ENCODE results near the gene GNAO1. TPM values are rescaled to one million over a fixed set of nuclear protein-coding genes. Genes with fewer than 3 reads are reported as not detected.

GNAO1 gene
- total and polyA plus RNA-seq, 2 of the 13 experiments (the other 11 are each of a cell fraction or from before 2014, with no cell fraction given), result not detected

- no peak overlapping the region for H3K9ac ChIP-seq (ENCODE audit: insufficient read depth, low read depth, low read length)
- no peak overlapping the region for H3K4me2 ChIP-seq (ENCODE audit: low read depth, low read length)
- H3K27me3 ChIP-seq (ENCODE audit: control insufficient read depth in 1 of 2, insufficient read depth in 2 of 2, low read length in 2 of 2), result peaks cover 2 to 13% of the 10 kb centered on the region in 2 experiments; a peak in 4 of 5 replicates
- no peaks in the 10 kb centered on the region for H3K79me2 ChIP-seq (ENCODE audit: insufficient read depth, low read length)
- no peaks in the 10 kb centered on the region for H3K9me3 ChIP-seq (ENCODE audit: low read length)
- H3K36me3 ChIP-seq (replicated peaks in 1 of 2; ENCODE audit: control insufficient read depth in 1 of 2, insufficient read depth in 2 of 2, low read length in 2 of 2), result no peaks in the 10 kb centered on the region
- intact Hi-C loops (cut with micrococcal nuclease; ENCODE audit: unreplicated experiment), result no loop called here
- H3K27ac ChIP-seq (ENCODE audit: extremely low read length, insufficient read depth, low read length), result no peak overlapping the region
- in situ Hi-C loops (cut with HindIII; ENCODE audit: extremely low pct_ligation_motif_present, low pct_unique_long_range_greater_than_20kb), result no loop called here
- 23% methylated on average over 9 of the region's 9 CpGs for WGBS (ENCODE audit: low lambda C conversion rate)
- ATAC-seq, result no peak
- TF ChIP-seq ATF5 (CRISPR knock-in tag; IDR thresholded peaks at IDR 0.05; ENCODE audit: low read depth) (no peak), ATF7 (IDR thresholded peaks at IDR 0.05) (no peak), ATF7 (CRISPR knock-in tag; IDR thresholded peaks at IDR 0.05) (no peak), ZNF138 (CRISPR knock-in tag; IDR thresholded peaks at IDR 0.05; ENCODE audit: low read depth) (no peak), CHCHD3 (CRISPR knock-in tag; IDR thresholded peaks at IDR 0.05) (no peak), ZNF83 (CRISPR knock-in tag; IDR thresholded peaks at IDR 0.05; ENCODE audit: borderline replicate concordance) (no peak), SMAD9 (CRISPR knock-in tag; IDR thresholded peaks at IDR 0.05) (no peak), SALL1 (CRISPR knock-in tag; IDR thresholded peaks at IDR 0.05) (no peak), ETV6 (CRISPR knock-in tag; conservative IDR thresholded peaks at IDR 0.05) (no peak), IKZF4 (CRISPR knock-in tag; IDR thresholded peaks at IDR 0.05; ENCODE audit: borderline replicate concordance, low read depth, not compliant biosample characterization) (no peak), SYNCRIP (IDR thresholded peaks at IDR 0.05; ENCODE audit: insufficient read depth, low read depth, low read length) (no peak), ZNF20 (CRISPR knock-in tag; IDR thresholded peaks at IDR 0.05) (no peak)
- no TSS peak for BruUV-seq (replicated peaks)
- H4K20me1 ChIP-seq (ENCODE audit: insufficient read depth, low read length), result no peaks in the 10 kb centered on the region
- ChIA-PET POLR2A (no interaction called here), CTCF (ENCODE audit: low intra/inter-chr PET ratio, low total read pairs) (no interaction called here)
- FAIRE-seq, result no peak
- H2AFZ ChIP-seq (ENCODE audit: low read length), result no peak overlapping the region
- no peak for DNase-seq (ENCODE audit: low spot score)
- H3K4me1 ChIP-seq (ENCODE audit: insufficient read depth, low read length), result no peaks in the 10 kb centered on the region
- H3K4me3 ChIP-seq (replicated peaks in 1 of 3; ENCODE audit: insufficient read depth in 1 of 3, low read depth in 2 of 3, low read length in 3 of 3), result no peak overlapping the region
These were observed 98.1 kb downstream of the GNAO1 start for GRCh38 chr16:56289416-56289815.

Measured in HepG2 (cell line).